Muscle of leg (tissue), 11 donors: ENCODE measurements around the gene MLPH. TPM values are rescaled to one million over a fixed set of nuclear protein-coding genes. Genes with fewer than 3 reads are reported as not detected.

ENCODE experiments used
- DNase-seq: peaks from one replicate; pipeline ENCODE4 v3.0.0; 2013
- H3K27ac ChIP-seq: one replicate; pipeline ENCODE4 v1.5.1; 2013; ENCODE audit warnings: mild to moderate bottlenecking, low read length, control low read depth
- H3K27me3 ChIP-seq: one replicate; pipeline ENCODE4 v1.6.1; 2013; ENCODE audit warnings: low read length; ENCODE audit not compliant: control insufficient read depth, insufficient read depth
- H3K36me3 ChIP-seq: one replicate; pipeline ENCODE4 v1.6.1; 2013; ENCODE audit warnings: low read length; ENCODE audit not compliant: control insufficient read depth, insufficient read depth
- H3K4me1 ChIP-seq: one replicate; pipeline ENCODE4 v1.6.1; 2013; ENCODE audit warnings: low read length; ENCODE audit not compliant: control insufficient read depth, insufficient read depth
- H3K4me3 ChIP-seq: one replicate; pipeline ENCODE4 v1.5.1; 2013; ENCODE audit warnings: low read length, control low read depth
- H3K9me3 ChIP-seq: replicated peaks from 2 replicates; pipeline ENCODE4 v1.6.1; 2013; ENCODE audit warnings: low read depth, low read length; ENCODE audit not compliant: control insufficient read depth
- WGBS: methylation state at CpG from one replicate; pipeline ENCODE4 v1.1.5; 2013; ENCODE audit warnings: missing lambda C conversion rate; ENCODE audit not compliant: insufficient coverage; 5-methylcytosine and 5-hydroxymethylcytosine counted together
- polyA plus RNA-seq, 8 donors: library from polyadenylated mRNA; unstranded; fragments of 120-200 nt; gene quantifications; one replicate each; pipeline versions ENCODE4 v1.2.1 to v1.2.3, GENCODE V29; 2013; ENCODE audit warnings: inconsistent platforms in 1 of 8, low replicate concordance in 1 of 8; ENCODE audit not compliant: insufficient read length in 8 of 8, insufficient read depth in 1 of 8
- total RNA-seq: library from RNA; stranded (reverse); fragments of 120-200 nt; gene quantifications from one replicate; pipeline ENCODE4 v1.2.4, GENCODE V29; 2013

Gene MLPH
- total and polyA plus RNA-seq, 9 donors, result 0.22 to 4.5 (median 0.96) TPM

DNA sequence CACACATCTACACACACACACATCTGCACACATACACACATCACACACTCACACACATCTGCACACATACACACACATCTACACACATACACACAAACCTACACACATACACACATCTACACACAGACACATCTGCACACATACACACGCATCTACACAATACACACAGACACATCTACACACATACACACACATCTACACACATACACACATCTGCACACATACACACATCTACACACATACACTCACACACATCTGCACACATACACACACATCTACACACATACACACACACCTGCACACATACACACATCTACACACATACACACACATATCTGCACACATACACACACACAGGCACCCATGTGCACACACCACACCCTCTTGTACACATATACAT lies 78.9 kb downstream of the MLPH start:
- no peaks in the 10 kb centered on the region for H3K9me3 ChIP-seq
- 89% methylated on average over 1 of the region's 1 CpG for WGBS
- no peak overlapping the region for H3K4me3 ChIP-seq
- H3K27ac ChIP-seq, result no peak overlapping the region
- peaks cover 24% of the 10 kb centered on the region for H3K27me3 ChIP-seq
- no peaks in the 10 kb centered on the region for H3K4me1 ChIP-seq
- H3K36me3 ChIP-seq, result no peaks in the 10 kb centered on the region
- no peak for DNase-seq

- Histone ChIP-seq H3K4me1 (peaks cover under 1% of the 10 kb centered on the region), H3K4me3 (no peak within 1 kb of the TSS), H3K27ac (no peak within 1 kb of the TSS), H3K9me3 (no peaks in the 10 kb centered on the region), H3K36me3 (no peaks in the 10 kb centered on the region), H3K27me3 (peaks cover 24% of the 10 kb centered on the region)
- 73% methylated on average over 31 of the region's 32 CpGs for WGBS
- DNase-seq, result no peak
Measured at GRCh38 chr2:237566401-237567235, 79.6 kb downstream of the MLPH start, which contains the start of gene PRLH. Gene PRLH, plus strand, starts transcription at chr2:237566574. Its CDS starts 0 bp downstream, at chr2:237566574.

DNA sequence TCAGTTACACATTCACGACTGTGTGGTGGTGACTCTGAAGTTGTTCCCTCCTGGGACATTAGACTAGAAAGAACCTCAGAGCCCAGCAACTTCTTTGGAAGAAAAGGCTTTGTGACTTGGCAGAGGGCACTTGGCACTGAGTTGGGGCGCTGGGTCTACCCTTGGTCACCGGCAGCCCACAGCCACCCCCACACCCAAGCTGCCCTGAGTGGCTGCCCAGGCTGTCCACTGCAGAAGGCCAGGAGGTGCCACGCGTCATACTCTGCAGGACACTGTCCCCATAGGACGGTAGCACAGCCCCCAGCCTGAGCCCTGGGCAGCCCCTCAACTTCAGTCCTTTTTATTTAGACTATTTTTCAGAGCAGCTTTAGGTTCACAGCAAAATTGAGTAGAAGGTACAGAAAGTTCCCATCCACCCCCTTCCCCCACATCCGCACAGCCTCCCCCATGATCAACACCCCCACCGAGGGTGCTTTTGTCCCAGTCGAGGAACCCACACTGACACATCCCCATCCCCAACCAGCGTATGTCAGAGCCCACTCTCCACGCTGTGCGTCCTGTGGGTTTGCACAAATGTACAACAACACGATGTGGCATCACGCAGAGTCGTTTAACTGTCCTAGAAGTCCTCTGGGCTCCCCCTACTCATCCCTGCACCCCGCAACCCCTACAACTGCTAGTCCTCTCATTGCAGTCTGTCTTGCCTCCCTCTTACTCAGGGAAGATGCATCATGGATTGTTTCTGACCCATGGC lies 80.4 kb downstream of the MLPH start:
- Histone ChIP-seq H3K36me3 (no peaks in the 10 kb centered on the region), H3K27ac (no peak overlapping the region), H3K4me3 (no peak overlapping the region), H3K4me1 (peaks cover 8% of the 10 kb centered on the region), H3K27me3 (peaks cover 21% of the 10 kb centered on the region), H3K9me3 (no peaks in the 10 kb centered on the region)
- no peak for DNase-seq
- WGBS, result 89% methylated on average over 12 of the region's 16 CpGs

GRCh38 chr2:237568121-237568660 lies 81.1 kb downstream of the MLPH start:
- DNase-seq, result no peak
- Histone ChIP-seq H3K27me3 (peaks cover 18% of the 10 kb centered on the region), H3K27ac (no peak overlapping the region), H3K9me3 (no peaks in the 10 kb centered on the region), H3K36me3 (no peaks in the 10 kb centered on the region), H3K4me1 (peaks cover 12% of the 10 kb centered on the region), H3K4me3 (no peak overlapping the region)
- WGBS, result 72% methylated on average over 9 of the region's 9 CpGs

DNA sequence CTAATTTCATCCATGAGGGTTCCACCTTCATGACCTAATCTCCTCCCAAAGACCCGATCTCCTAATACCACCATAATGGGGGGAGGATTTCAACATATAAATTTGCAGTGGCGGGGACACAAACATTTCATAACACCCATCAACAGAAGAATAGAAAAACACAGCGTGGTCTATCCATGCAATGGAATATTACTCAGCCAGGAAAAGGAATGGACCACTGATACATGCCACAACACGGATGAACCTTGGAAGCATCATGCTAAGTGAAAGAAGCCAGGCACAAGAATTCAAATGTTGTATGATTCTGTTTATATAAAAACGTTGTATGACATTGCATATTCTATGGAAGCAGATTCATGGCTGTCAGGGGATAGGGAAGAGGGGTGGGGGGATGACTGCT lies 82.0 kb downstream of the MLPH start:
- H3K27me3 ChIP-seq, result peaks cover 9% of the 10 kb centered on the region
- no peaks in the 10 kb centered on the region for H3K36me3 ChIP-seq
- no peaks in the 10 kb centered on the region for H3K9me3 ChIP-seq
- WGBS, result 100% methylated on average over 3 of the region's 5 CpGs
- H3K27ac ChIP-seq, result no peak overlapping the region
- H3K4me3 ChIP-seq, result no peak overlapping the region
- no peak for DNase-seq
- H3K4me1 ChIP-seq, result peaks cover 12% of the 10 kb centered on the region

GRCh38 chr2:237569896-237570295 lies 82.8 kb downstream of the MLPH start:
- WGBS, result 90% methylated on average over 2 of the region's 3 CpGs
- Histone ChIP-seq H3K9me3 (no peaks in the 10 kb centered on the region), H3K36me3 (no peaks in the 10 kb centered on the region), H3K27me3 (peaks cover 1% of the 10 kb centered on the region), H3K27ac (no peak overlapping the region), H3K4me1 (peaks cover 12% of the 10 kb centered on the region), H3K4me3 (no peak overlapping the region)
- no peak for DNase-seq

- peaks cover 18% of the 10 kb centered on the region for H3K4me1 ChIP-seq
- DNase-seq, result no peak
- H3K9me3 ChIP-seq, result no peaks in the 10 kb centered on the region
- H3K27ac ChIP-seq, result no peak overlapping the region
- WGBS, result 90% methylated on average over 6 of the region's 9 CpGs
- no peak overlapping the region for H3K4me3 ChIP-seq
- H3K36me3 ChIP-seq, result no peaks in the 10 kb centered on the region
- no peaks in the 10 kb centered on the region for H3K27me3 ChIP-seq
Measured at GRCh38 chr2:237570776-237571335, 83.8 kb downstream of the MLPH start.

- no peak for DNase-seq
- Histone ChIP-seq H3K27me3 (no peaks in the 10 kb centered on the region), H3K4me3 (no peak overlapping the region), H3K27ac (no peak overlapping the region), H3K4me1 (peaks cover 20% of the 10 kb centered on the region), H3K36me3 (no peaks in the 10 kb centered on the region), H3K9me3 (no peaks in the 10 kb centered on the region)
- WGBS, result 69% methylated on average over 7 of the region's 7 CpGs
Measured at GRCh38 chr2:237571551-237571950, 84.5 kb downstream of the MLPH start.

DNA sequence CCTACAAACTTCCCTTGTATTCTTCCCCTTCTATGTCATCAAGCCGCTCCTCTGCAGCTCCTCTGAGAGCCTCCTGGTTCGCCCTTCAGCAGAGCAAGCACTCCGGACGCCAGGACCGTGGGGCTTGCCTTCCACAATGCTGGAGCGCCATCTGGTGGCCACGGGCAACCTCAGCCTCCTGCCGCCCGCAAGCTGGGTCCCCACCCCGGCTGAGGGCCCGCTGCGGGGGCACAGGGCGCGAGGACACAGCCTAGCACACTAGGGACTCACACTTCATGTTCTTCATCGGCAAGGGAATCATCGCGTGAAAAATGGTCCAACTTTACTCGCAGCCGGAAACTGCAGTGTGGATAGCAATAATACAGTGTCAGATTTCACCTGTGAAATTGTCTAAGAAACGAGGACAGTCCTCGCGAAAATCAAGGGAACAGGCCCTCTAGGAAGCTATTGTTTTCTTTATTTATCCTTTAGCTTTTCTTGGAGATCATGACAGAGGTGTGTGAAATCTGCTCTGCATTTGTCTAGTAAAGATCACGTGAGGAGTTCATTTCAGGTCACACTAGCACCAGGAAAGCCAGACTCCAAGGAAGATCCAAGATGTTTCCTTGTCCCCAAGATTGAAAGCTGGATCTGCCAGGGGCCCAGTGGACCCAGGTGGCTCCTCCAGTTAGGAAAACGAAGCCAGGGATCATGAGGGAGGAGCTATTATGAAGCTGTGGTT lies 85.1 kb downstream of the MLPH start:
- Histone ChIP-seq H3K27ac (no peak overlapping the region), H3K4me3 (no peak overlapping the region), H3K4me1 (peaks cover 22% of the 10 kb centered on the region), H3K9me3 (no peaks in the 10 kb centered on the region), H3K36me3 (no peaks in the 10 kb centered on the region), H3K27me3 (no peaks in the 10 kb centered on the region)
- DNase-seq, result peak; percentile 94
- 12% methylated on average over 24 of the region's 24 CpGs for WGBS
